Posterior cingulate gyrus (tissue), 11 donors: Measurements from ENCODE around the gene EFCAB6.

Source experiments
- DNase-seq, 10 donors: peaks; one replicate each; pipeline versions ENCODE4 v3.0.0 to v3.0.0-alpha.2; 2020 to 2021; ENCODE audit warnings: mixed read lengths in 3 of 10
- intact Hi-C: fragments of 100-400 bp; cut with DNase I; formaldehyde crosslinking; loops from one replicate; pipeline ENCODE4 v1.15.1; 2023

The EFCAB6 gene

DNA sequence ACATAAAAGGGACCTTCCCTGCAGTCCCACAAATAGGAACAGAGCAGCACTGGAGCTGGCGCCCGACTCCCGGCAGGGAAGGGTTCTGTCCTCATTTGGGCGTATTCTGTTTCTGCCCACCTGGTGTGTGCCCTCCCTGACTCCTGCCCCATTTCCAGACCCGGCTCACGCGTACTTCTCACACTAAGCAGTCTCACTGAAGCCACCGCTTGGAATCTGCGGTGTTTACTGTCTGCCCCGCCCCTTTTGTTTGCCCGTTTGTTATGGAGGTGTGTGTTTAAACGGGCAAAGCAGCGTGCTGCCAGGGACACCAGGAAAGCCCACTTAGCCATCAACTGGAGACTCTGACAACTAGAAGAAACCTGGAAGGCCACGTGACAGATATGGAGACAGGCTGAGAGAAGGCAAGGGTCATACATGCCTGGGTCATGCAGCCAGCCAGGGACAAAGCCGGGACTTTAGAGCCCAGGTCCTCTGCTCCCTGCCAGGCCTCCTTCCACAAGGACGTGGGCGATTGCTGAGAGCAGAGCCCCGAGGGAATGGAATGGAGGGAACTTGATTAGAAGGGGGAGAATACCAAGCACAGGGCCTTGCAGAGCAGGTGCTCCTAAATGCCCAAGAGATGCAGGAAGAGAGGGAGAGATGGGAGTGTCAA is 8.7 kb upstream of the EFCAB6 start:
- peak in 2 of 10 donors; percentile 60 to 68 for DNase-seq
- intact Hi-C loops = loop anchor here (10.0 kb wide), 1 partner anchor 406 kb away; the partner anchor contains the start of gene MPPED1

DNA sequence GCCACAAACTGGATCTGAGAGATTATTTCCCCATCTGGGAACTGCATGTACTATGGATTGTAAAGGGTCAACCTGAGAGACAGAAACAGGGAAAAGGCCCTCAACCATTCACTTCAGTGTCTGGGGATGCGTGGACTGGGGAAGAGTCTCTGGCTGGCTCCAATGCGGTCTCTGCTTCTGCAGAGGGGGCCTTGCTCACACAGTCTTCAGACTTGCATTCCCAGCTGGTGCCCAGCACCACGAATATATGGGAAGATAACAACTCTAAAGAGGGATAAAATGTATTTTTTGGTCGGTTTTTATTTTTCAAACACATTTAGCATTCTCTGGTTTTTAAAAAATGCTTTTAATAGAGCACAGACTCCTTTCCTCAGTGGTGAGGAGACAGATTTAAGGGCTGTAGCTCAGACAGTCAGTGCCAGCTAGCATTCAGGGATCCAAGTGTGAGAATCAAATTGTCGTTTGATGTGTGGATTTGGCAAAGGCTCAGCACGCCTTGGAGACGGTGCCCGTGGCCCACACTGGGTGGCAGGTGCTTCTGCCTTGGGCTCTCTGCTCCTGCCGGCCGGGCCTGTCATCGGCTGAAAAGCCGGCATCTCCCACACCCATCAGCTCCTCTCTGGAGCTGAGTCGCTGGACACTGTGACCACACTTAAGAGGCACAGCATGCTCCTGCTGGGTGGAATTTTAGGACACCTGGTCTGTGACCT is 8.0 kb upstream of the EFCAB6 start:
- peak in 3 of 10 donors; percentile 81 to 90 (median 88) for DNase-seq
- intact Hi-C loops = loop anchor here (10.0 kb wide), 1 partner anchor 405 kb away; the partner anchor contains the start of gene MPPED1

DNA sequence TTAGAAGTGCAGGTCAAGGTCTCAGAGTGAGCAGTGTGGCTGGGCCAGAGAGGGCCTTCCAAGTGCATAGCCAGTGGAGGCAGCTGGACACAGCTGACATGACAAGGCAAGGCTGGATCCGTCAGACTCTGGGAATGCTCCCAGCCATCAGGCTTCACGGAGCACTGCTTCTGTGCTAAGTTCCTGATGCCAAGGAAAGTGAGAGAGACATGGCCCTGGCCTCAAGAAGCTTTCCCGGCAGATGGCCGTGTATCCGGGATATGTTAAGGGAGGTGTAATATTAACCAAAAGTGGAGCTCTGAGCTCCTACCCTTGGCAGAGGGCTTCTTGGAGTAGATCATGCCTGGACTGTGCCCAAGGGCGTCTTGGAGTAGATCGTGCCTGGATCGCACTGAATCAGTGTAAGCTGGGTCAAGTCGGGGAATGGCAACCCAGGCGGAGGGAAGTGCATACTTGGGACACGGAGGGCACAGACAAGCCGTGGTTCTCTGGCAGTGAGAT is 7.4 kb upstream of the EFCAB6 start:
- intact Hi-C loops = no loop called here
- peak in 2 of 10 donors; percentile 67 to 70 for DNase-seq

DNA sequence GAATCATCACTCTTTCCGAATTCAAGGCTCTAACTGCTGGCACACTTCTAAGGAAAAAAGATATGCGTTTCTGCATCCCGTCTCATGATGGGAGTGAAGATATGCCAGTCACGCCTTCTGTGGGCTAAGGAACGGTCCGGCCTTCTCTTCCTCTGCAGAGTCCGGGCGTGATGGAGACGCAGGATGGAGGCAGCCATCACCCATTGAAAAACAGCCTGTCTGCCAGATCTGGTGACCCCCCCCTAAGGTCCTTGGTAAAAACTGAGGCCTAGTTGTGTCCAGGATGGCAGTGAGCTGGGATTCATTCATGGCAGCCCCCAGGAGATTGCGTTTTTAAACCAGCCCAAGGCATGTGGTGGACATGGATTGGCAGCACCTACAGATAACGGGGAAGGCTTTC is 6.9 kb upstream of the EFCAB6 start:
- peak in 1 of 10 donors; percentile 57 for DNase-seq
- intact Hi-C loops = no loop called here

DNA sequence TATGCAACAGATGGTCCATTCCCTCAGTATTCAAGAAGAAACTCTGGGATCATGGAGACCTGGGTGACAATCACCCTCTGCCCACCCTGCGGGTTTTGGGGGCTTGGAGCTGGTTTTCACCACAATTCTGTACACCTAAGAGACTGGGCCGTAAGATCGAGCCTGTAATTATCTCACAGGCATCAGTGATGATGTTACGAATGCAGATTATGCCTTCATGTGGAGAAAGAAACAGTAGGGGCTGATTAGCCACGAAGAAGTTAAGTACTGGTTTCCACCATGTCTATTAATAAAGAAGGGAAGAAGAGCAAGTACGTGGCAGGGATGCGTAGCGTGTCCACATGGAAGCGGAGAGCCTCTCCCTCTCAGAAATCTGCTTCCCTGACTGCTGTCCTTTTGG is 5.3 kb upstream of the EFCAB6 start:
- intact Hi-C loops = no loop called here
- peak in 1 of 10 donors; percentile 16 for DNase-seq

DNA sequence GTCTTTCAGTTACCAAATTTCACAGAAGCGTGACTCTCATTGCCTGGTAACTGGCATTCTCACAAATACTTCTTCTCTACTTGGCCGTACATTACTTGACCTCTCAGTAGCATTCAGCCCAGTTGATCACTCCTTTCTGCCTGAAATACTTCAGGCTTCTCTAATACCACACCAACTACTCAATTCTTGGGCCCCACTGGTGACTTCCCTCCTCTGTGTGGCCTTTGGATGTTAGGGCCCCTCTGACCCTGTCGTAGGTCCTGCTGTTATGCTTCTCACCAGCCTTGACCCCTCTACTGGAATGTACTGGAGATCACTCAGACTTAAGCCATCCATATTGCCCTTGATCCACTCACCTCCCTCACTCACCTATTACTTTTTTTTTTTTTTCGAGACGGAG is 2.2 kb upstream of the EFCAB6 start:
- DNase-seq = peak in 1 of 10 donors; percentile 3
- intact Hi-C loops = no loop called here

DNA sequence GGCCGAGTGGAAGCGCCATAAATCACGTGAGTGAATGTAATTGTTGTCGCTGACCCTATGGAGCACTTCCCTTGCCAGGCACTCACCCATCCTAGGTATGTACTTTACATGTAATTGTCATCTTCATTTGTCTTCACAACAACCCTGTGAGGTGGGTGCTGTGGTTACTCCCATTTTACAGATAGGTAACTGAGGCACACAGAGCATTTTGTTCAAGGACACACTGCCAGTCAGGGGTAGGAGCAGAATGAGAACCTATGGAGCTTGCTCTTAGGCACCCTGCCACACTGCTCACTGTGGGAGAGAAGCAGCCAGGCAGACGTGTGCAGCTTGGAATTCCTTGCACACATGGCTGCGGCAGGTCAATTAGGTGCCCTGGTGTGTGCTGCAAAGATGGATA is 785 bp upstream of the EFCAB6 start:
- intact Hi-C loops = no loop called here

DNA sequence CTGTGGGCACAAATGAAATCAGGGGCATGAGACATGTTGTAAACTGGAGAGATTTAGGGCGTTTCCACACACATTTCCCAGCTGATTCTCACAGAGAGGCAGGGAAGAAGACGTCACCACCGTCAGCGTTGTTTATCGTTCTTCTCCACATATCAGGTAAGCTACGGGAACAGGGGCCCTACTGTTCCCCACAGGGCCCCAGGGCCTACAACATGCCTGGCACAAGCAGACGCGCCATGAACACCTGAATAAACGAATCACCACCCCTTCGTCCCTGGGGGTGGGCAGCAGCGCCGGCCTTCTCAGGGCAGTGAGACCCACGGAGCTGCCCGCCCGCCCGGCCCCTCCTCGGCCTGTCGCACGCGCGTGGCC is 342 bp downstream of the EFCAB6 start:
- intact Hi-C loops = no loop called here
- DNase-seq = peak in 1 of 10 donors; percentile 59

More for the DNA sequence above, 785 bp upstream of the EFCAB6 start:
- peak in 1 of 10 donors; percentile 18 for DNase-seq

DNA sequence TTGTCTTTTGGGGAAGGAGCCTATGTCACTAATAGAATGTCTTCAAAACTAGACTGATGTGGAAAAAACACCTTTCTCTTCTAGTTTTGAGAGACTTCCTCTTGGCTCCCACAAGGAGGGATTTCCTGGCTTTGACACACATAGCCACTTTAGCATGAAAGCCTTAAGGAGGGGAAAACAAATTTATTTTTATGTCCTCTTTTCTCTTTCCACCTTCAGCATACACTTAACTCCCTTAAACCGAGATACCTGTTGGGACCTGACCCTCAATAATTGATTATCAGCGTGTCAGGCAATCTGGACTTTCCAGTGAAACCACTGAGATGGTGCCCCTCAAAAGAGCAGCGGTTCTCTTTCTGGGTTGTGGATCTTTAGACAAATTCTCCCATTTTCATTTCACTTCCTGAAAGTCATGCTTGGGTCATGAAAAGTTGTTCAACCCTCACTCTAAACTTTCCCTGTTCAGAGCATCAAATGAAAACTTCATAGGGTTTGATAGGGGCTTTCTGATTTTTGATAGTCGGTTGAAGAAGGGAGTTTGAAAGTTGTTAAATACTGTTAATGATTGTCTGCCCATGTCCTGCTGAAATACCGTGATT is 9.1 kb downstream of the EFCAB6 start:
- no peak for DNase-seq
- intact Hi-C loops = no loop called here

DNA sequence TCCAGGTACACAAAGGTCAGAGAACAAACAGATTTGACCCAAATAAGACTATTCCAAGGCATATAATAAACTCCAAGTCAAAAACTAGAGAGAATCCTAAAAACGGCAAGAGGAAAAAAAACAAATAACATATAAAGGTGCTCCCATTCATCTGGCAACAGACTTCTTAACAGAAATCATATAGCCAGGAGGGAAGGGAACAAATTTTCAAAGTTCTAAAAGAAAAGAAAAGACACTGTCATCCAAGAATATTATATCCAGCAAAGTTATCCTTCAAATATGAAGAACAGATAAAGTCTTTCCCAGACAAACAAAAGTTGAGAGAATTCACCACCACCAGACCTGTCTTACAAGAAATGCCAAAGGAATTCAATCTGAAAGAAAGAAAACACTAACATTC is 11.1 kb downstream of the EFCAB6 start:
- intact Hi-C loops = no loop called here

DNA sequence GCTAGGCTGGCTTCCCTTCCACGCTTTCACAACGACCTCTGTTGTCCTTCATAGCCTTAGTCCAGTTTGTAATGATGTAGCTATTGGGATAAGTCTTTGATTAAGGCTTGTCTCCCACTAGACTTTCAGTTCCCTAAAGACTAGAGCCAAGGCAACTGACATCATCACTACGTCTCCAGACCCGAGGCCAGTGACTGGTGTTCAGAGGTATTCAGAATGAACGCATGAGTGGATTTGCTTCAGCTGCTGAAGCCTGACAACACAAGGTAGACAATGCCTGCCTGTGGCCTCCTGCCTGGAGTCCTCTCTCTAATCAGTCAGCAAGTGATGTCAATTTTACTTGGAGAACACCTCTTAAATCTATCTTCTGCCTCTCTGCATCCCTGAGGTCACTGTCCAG is 13.6 kb downstream of the EFCAB6 start:
- intact Hi-C loops = no loop called here

More for the DNA sequence above, 11.1 kb downstream of the EFCAB6 start:
- no peak for DNase-seq

DNA sequence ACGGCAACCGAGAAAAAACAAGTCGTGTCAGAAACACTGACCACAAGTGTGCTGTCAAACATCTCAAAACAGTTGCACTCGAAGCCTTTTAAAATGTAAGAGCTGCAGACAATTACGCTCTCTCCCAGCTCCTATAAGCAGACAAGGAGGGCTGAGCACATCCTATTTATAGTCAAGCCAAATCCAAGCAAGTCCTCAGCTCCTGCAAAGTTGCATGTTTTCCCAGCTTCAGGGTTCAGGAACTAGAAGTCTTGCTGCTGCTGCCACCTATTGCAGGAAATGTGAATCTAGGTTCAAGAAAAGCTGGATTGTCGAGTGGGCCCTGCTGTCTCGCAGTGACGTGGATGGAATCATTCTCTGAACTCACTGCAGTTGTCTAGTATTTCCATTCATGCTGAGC is 15.5 kb downstream of the EFCAB6 start:
- DNase-seq = peak in 7 of 10 donors; percentile 23 to 84 (median 54)
- intact Hi-C loops = loop anchor here (1.0 kb wide), 1 partner anchor 407 kb away; no protein-coding TSS in a partner anchor

More for the DNA sequence above, 13.6 kb downstream of the EFCAB6 start:
- DNase-seq = peak in 1 of 10 donors; percentile 3

DNA sequence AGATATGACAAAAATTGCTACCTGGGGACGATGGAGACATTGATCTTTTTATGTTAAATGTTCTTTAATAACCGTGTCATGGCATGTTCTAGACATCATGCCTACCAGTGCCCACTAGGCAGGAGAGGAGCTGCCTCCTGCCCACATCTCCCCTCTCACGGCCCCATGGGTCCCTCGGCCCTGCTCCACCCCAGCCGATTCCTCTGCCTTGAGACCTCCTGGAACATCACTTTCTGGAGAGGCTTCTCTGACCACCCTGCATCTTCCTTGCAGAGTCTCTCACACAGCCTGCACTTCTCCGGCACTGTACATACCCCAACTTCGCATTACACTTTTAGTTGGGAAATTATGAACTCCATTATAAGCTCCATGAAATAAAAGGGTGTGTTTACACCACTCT is 16.8 kb downstream of the EFCAB6 start:
- intact Hi-C loops = no loop called here
- peak in 2 of 10 donors; percentile 37 to 51 for DNase-seq

DNA sequence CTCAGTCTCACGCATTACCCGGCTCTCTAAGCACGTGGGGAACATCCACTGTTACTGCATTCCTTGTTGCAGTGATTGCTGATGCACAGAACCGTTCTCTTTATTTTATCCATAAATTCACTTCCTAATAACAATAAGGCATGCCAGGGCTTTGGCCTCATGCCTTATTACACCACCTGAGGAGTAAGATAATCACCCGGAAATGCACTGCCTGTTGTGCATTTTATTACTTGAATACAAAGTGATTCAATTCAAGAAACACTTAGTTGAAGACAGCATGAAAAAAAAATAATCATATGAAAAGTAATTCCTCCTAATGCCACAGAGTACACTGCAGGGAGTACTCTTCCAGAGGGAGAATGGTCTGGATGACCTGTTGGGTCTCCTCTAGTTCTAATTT is 19.2 kb downstream of the EFCAB6 start:
- no peak for DNase-seq
- intact Hi-C loops = no loop called here

DNA sequence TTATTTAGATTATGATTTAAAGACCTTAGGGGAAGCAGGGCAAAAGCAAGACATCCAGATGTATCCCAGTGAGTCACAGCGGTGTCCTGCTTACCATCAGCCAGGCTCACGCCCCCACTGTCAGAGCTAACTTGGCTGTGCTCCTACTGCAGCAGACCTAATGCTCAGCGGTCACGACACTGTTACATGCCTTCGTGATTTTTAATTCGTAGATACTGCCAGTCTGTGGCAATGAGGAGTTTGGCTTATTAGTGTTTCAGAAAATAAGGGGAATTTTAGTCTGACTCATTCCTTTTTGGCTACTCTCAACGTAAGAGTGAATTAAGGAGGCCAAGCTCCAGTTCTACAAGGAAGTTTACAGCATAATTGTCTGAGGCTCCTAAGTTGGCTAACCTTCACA is 22.7 kb downstream of the EFCAB6 start:
- peak in 2 of 10 donors; percentile 52 to 64 for DNase-seq
- intact Hi-C loops = no loop called here

DNA sequence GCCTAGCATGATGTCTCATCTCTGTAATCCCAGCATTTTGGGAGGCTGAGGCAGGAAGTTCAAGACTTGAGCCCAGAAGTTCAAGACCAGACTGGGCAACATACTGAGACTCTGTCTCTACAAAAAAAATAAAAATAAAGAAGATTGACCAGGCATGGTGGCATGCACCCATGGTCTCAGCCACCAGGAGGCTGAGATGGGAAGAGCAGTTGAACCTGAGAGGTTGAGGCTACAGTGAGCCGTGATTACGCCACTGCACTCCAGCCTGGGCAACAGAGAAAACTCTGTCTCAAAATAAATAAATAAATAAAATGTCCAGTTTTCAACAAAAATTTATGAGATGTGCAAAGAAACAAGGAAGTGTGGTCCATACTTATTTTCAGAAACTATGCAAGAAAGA is 28.3 kb downstream of the EFCAB6 start:
- no peak for DNase-seq
- intact Hi-C loops = no loop called here

DNA sequence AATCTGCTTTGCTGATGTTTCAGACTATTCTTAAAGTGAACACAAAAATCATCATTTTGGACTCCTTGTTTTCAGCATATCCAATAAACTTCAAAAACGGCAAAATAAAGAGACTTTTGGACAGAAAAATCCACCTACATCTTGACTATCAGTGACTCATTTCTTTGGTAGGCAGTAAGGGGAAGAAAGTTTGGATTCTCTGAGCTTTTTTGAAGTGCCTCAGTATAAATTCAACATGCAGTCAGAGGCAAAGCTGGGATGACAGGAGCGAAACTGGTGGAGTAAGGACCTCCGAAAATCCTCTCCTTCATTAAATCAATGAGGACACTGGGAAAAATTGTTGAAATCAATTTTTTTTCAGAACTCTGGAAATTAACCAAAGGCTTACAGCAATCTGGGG is 29.7 kb downstream of the EFCAB6 start:
- DNase-seq = no peak
- intact Hi-C loops = no loop called here

DNA sequence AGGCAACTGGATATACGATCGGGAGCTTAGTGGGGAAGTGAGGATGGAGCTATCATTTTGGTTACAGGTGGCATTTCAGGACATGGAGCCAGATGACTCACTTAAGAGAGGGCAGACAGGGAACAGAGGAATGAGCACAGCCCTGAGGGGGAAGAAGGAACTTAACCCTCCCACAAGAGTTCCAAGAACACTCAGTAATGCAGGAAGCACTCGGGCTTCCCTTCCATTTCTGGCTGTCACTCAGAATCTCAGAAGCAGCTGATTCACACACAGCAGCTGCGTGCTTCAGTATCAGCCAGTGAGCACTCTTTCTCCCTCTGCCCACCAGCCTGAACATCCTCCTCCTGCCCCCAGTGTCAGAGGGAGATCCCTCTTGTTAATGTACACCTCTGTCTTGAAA is 34.8 kb downstream of the EFCAB6 start:
- intact Hi-C loops = no loop called here
- DNase-seq = peak in 7 of 10 donors; percentile 18 to 87 (median 37)

DNA sequence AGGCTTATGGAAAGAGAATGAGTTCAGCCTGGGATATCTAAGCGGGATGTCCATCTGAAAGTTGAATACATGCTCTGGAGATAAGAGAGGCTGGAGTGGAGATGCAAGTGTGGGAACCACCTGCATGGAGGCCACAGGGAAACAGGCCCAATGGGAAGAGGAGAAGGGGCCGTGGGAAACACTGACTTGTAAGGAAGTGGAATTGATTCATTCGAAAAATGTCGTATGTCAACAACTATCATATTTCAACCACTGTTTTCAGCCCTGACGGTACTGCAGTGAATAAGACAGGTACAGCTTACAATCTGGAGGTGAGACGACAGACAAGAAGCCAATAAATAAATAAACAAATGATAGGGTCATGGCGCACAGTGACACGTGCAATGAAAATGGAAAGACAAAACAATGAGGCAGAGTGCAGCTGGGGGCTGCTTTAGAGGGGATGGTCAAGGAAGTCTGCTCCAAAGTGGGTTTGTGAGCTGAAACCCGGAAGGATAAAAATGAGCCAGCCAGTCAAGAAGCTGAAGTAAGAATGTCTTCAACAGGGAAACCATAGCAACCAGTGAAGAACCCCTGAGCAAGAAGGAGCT is 35.9 kb downstream of the EFCAB6 start:
- intact Hi-C loops = no loop called here
- DNase-seq = no peak

DNA sequence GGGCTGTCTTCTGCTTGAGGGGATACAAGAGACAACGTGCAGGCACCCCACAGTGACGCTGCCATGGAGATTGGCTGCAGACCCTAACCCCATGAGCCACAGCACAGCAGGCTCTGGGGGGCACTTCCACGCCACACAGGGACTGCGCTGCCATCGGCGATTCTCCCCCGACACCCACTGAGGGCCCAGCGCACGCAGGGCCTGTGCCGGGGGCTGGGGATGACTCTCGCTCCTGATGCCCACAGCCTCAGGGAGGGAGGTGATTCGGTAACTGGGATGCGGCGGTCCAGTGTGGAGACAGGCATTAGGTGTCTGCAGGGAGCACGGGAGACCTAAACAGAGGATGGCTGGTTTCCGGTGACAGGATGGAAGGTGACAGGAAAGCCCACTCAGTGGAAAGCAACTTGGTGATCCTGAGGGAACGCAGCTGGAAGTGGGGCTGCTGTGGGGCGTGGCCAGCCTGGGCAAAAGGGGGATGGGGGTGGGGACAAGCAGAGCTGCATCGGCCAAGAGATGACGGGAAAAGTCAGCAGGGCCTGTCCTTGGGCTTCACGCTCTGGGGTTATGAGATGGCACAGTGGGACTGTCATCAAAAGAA is 37.7 kb downstream of the EFCAB6 start:
- peak in 2 of 10 donors; percentile 67 to 70 for DNase-seq

More for the DNA sequence above, 37.7 kb downstream of the EFCAB6 start:
- intact Hi-C loops = no loop called here
